ENCODE results near the gene LRRC36. TPM values are rescaled to one million over a fixed set of nuclear protein-coding genes. Genes with fewer than 3 reads are reported as not detected.

LRRC36 gene
- total RNA-seq, 4 donors from 2014 or later: not detected

GRCh38 chr16:67296420-67296819 lies 30.2 kb upstream of the LRRC36 start:
- DNase-seq (no peak), ATAC-seq (no peak)
- in situ Hi-C loops (cut with MboI; ENCODE audit: low sequenced_read_pairs in 4 of 4): no loop called here
- H3K36me3 ChIP-seq: no peaks in the 10 kb centered on the region
- H3K27me3 ChIP-seq: no peaks in the 10 kb centered on the region
- intact Hi-C loops (cut with DNase I; ENCODE audit: low total_unique reads): no loop called here
- no peaks in the 10 kb centered on the region for H3K9me3 ChIP-seq
- H3K4me3 ChIP-seq: no peak overlapping the region
- no peaks in the 10 kb centered on the region for H3K4me1 ChIP-seq
- no peak for TF ChIP-seq POLR2A (IDR thresholded peaks at IDR 0.05)
- no peak overlapping the region for H3K27ac ChIP-seq

GRCh38 chr16:67298277-67298676 lies 28.3 kb upstream of the LRRC36 start:
- ATAC-seq (no peak), DNase-seq (no peak)
- no peaks in the 10 kb centered on the region for H3K36me3 ChIP-seq
- no peaks in the 10 kb centered on the region for H3K27me3 ChIP-seq
- H3K4me1 ChIP-seq: no peaks in the 10 kb centered on the region
- intact Hi-C loops (cut with DNase I; ENCODE audit: low total_unique reads) (no loop called here), in situ Hi-C loops (cut with MboI; ENCODE audit: low sequenced_read_pairs in 4 of 4) (no loop called here)
- no peak overlapping the region for H3K27ac ChIP-seq
- H3K9me3 ChIP-seq: no peaks in the 10 kb centered on the region
- TF ChIP-seq POLR2A (IDR thresholded peaks at IDR 0.05) (no peak), CTCF (IDR thresholded peaks at IDR 0.05 in 4 of 5, conservative IDR thresholded peaks at IDR 0.05 in 1 of 5) (no peak)
- H3K4me3 ChIP-seq: no peak overlapping the region

GRCh38 chr16:67299269-67299668 lies 27.3 kb upstream of the LRRC36 start:
- Histone ChIP-seq H3K36me3 (no peaks in the 10 kb centered on the region), H3K4me1 (no peaks in the 10 kb centered on the region), H3K9me3 (no peaks in the 10 kb centered on the region), H3K27me3 (no peaks in the 10 kb centered on the region), H3K27ac (no peak overlapping the region), H3K4me3 (no peak overlapping the region)
- intact Hi-C loops (cut with DNase I; ENCODE audit: low total_unique reads) (no loop called here), in situ Hi-C loops (cut with MboI; ENCODE audit: low sequenced_read_pairs in 4 of 4) (no loop called here)
- ATAC-seq: no peak
- DNase-seq: no peak
- no peak for TF ChIP-seq CTCF (IDR thresholded peaks at IDR 0.05 in 4 of 5, conservative IDR thresholded peaks at IDR 0.05 in 1 of 5)
- no peak for TF ChIP-seq POLR2A (IDR thresholded peaks at IDR 0.05)

- in situ Hi-C loops (cut with MboI; ENCODE audit: low sequenced_read_pairs in 4 of 4): no loop called here
- Histone ChIP-seq H3K27me3 (no peaks in the 10 kb centered on the region), H3K4me1 (no peaks in the 10 kb centered on the region), H3K9me3 (no peaks in the 10 kb centered on the region), H3K27ac (no peak overlapping the region), H3K4me3 (no peak overlapping the region), H3K36me3 (no peaks in the 10 kb centered on the region)
- DNase-seq: no peak
- no peak for ATAC-seq
- TF ChIP-seq CTCF (IDR thresholded peaks at IDR 0.05 in 4 of 5, conservative IDR thresholded peaks at IDR 0.05 in 1 of 5) (no peak), POLR2A (IDR thresholded peaks at IDR 0.05) (no peak)
- intact Hi-C loops (cut with DNase I; ENCODE audit: low total_unique reads): no loop called here
Observed at GRCh38 chr16:67301080-67301782, 25.4 kb upstream of the LRRC36 start.

- H3K27ac ChIP-seq: no peak overlapping the region
- in situ Hi-C loops (cut with MboI; ENCODE audit: low sequenced_read_pairs in 4 of 4): no loop called here
- H3K9me3 ChIP-seq: no peaks in the 10 kb centered on the region
- TF ChIP-seq POLR2A (IDR thresholded peaks at IDR 0.05) (no peak), CTCF (IDR thresholded peaks at IDR 0.05 in 4 of 5, conservative IDR thresholded peaks at IDR 0.05 in 1 of 5) (no peak)
- intact Hi-C loops (cut with DNase I; ENCODE audit: low total_unique reads): no loop called here
- ATAC-seq: no peak
- DNase-seq: no peak
- H3K4me3 ChIP-seq: no peak overlapping the region
- no peaks in the 10 kb centered on the region for H3K4me1 ChIP-seq
- H3K27me3 ChIP-seq: no peaks in the 10 kb centered on the region
- H3K36me3 ChIP-seq: no peaks in the 10 kb centered on the region
Observed at GRCh38 chr16:67302076-67302475, 24.5 kb upstream of the LRRC36 start.
